Right lobe of liver (tissue), 4 donors: ENCODE data around the gene PCDH7.

ENCODE experiments used
- POLR2A ChIP-seq: fragments of 450-650 bp; IDR thresholded peaks from one replicate; pipeline ENCODE4 v1.6.1; 2017; ENCODE audit warnings: antibody characterized with exemption, mild to moderate bottlenecking
- TF ChIP-seq, protein P1 (sequence below), 4 donors: fragments of 200-600 bp in 3 of 4; fragments of 450-650 bp in 1 of 4; IDR thresholded peaks; one replicate each; pipeline versions ENCODE4 v1.5.1 to v1.8.0; 2016 to 2022; ENCODE audit warnings: antibody characterized with exemption in 4 of 4, mild to moderate bottlenecking in 2 of 4
- donor health status: DM: no; HTN: no; CAD: no.
- donor health status: DM: no; HTN: no; CAD: no.
- donor health status: DM: no; HTN: yes; CAD: no.

DNA sequence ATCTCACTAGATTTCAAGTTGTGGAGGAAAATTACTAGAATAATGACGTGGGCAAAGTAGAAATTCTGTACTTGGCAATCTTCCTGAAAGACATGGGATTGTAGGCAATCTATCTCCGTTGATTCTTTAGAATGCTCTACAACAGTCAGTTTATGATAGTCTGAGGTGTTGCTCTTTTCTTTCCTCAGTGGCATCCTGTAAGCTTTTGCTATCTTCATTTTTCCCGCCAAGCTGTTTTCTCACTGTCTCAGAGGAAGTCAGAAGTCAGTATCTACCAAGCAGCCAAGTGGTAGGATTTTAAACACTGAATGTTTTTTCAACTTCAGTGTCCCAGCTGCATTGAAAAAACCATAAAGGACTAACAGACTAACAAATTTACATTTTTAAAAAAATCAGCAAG lies 23.7 kb downstream of the PCDH7 start:
- TF ChIP-seq POLR2A: no peak
- TF ChIP-seq, protein P1, sequence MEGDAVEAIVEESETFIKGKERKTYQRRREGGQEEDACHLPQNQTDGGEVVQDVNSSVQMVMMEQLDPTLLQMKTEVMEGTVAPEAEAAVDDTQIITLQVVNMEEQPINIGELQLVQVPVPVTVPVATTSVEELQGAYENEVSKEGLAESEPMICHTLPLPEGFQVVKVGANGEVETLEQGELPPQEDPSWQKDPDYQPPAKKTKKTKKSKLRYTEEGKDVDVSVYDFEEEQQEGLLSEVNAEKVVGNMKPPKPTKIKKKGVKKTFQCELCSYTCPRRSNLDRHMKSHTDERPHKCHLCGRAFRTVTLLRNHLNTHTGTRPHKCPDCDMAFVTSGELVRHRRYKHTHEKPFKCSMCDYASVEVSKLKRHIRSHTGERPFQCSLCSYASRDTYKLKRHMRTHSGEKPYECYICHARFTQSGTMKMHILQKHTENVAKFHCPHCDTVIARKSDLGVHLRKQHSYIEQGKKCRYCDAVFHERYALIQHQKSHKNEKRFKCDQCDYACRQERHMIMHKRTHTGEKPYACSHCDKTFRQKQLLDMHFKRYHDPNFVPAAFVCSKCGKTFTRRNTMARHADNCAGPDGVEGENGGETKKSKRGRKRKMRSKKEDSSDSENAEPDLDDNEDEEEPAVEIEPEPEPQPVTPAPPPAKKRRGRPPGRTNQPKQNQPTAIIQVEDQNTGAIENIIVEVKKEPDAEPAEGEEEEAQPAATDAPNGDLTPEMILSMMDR (IDR thresholded peaks at IDR 0.05): no peak
